Effector CD8-positive, alpha-beta T cell (primary cell): ENCODE results near the gene GRIN2B.

Experiments
- DNase-seq: peaks from one replicate; lab custom pipeline; 2025; lab: John Stamatoyannopoulos, UW

GRIN2B gene

DNA sequence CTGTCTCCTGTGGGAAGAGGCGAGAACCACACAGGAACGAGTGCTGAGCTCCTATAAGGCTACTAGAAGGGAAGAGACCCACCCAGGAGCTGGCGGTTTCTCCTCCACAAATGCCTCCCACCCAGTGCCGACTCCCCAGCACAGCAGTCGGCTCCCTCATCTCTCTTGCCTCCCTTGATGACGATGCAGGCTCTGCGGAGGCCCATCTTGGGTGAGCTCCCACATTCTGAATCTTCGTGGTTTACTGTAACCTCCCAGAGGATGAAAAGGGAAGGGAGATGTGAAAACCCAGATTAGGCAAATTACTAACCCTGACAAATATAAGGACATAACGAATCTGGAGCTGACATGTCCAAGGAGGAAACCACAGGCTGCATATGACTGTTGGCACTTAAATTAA, 23.8 kb downstream of the GRIN2B start:
- no peak for DNase-seq

DNA sequence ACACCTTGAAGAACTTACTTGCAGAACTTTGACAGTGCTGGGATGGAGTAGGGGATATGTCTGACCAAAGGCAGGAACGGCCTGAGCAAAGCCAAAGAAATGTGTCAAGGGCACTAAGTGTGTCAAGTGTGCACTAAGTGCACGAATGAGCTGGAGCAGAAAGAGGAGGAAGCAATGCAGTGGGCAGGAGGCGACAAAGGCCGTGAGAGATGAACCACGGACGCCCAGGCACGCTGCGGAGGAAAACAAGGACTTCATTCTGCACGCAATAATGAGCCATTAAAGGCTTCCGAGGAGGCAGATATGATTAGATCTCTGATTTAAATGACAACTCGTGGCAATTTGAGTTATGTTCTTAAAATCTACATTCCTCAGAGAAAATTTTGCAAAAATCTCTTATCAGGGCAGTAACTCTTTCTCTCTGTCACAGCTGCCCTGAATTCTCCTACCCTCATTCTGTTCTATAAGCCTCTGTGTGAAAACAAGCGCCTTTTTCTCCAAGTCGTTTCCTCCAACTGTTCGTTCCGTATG, 25.3 kb downstream of the GRIN2B start:
- DNase-seq, result no peak

DNA sequence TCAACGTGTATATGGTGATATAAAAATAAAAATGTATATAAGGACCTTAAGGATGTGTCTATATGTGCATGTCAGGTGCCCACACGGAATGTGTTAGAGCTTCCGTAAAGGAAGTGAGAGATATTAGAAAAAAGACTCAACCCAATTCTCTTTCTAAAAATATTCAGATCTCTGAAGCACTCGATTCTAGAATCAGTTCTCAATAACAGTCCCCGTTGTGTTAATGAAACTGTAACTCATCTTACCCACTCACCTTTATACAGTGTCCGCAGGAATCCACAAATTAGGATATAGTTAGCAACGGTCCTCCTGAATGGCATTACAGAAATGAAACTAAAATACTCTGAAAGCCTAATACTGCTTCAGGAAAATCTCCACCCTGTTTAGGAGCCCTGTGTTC, 29.3 kb downstream of the GRIN2B start:
- DNase-seq, result no peak

DNA sequence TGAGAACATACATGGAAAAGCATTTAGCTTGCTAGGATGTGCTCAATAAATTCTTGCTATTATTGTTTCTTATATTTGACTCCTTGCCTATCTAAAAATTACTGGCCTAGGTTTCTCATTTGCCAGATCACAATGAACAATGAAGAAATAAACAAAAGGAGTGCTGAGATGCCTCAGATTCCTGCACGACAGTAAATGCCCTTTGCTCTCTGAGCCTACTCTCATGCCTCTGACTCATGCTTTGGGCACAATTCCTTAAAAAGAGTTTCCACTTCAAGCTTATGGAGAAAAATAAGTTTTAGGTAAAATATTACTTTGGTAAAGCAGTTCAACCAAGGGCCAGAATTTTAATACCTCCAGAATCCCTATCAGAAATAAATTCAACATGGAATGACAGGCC, 30.9 kb downstream of the GRIN2B start:
- no peak for DNase-seq

DNA sequence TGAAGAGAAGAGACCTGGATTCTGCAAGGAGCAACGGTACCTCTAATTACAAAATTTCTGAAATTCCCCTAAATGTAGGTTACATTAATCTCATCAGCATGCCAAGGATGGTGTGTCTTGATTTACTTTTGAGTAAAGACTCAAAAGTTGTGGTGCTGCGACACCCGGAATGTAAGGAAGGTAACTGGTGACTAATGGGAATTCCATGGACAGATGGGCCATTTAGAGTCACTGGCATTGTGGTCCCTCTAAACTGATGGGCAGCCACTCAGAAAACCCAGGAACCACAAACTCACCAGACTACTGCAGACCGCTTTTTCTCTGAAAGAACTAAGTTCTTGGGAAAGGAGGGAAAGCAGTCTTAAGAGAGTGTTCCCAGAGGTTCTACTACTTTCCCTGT, 32.8 kb downstream of the GRIN2B start:
- no peak for DNase-seq

DNA sequence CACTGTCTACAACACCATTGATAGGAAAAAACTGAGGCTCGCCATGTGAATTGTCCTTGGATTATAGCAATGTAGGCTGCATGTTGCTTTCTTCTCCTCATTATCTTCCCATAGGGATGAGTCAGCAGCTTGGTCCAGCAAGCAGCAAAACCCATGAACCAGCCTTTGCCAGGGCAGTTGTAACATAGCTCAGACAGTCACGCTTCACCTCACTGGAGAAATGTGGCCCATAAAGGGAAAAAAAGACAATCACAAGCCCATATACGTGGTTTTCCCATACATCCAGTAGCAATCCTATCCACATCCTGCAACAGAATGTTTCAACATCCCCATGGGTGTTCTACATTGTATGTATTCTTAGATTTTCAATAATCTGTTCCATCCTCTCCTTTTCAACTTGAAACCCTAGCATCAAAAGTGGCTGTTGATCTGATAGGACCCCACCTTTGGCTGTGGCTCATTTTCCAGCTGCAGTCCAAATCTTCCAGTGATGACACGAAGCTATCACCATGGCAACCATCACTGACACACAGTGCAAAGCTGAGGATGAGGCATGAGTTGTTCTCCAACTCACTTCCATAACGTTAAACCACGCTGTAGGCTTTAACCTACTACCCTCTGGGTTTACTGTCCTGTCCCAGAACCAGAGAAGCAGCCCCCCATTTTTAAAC, 34.0 kb downstream of the GRIN2B start:
- DNase-seq, result no peak

DNA sequence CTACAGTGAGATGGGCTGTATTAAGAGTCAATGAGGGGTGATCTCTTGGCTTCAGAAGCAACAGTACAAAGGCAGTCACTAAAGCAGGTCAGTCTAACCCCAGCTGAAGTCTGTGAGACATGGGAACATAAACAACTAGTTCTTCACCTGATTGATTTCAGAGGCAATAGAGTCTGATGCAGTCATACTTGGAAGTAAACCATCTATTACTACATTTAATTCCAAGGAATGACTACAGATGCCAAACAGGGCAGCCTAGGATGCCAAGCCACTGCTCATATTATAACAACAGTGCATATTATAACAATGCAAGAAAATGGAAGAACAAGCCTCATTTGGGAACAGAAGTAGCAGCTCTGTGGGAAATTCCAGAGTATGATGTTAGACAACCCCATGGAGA, 35.8 kb downstream of the GRIN2B start:
- no peak for DNase-seq

DNA sequence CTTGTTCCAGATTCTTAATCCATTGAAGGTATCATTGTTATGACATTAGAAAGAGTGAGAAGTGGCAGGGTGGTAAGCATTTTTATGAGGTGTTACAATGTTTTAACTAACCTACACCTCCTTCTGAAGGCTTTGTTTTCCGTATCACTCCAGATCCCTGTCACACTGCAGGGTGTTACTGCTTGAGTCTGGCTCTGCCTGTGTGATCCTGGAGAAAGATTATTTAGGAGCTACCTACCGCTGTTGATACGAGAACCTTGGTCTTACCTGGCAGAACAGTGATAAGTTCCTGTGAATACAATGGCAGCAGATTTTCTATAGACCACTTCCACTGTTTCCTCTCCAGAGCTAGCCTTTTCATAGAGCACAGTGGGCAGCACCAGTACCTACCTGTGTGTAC, 36.2 kb downstream of the GRIN2B start:
- no peak for DNase-seq

DNA sequence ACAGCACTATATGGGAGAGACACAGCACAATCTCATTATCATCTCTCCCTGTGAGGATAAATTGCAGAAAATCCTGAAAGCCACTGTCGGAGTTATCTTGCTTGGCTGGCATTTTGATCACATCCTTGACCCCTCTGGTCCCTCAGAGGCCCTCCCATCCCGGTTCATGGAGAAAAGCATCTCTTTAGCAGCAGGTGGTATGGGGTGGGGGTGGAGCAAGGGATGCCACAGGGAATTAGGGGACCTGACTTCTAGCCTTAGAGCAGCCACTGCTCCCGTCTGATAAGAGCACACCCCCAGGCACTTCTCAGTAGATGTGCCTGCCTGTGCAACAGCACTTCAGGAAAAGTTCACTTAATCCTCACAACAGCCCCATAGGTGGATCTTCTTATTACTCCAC, 38.6 kb downstream of the GRIN2B start:
- no peak for DNase-seq

DNA sequence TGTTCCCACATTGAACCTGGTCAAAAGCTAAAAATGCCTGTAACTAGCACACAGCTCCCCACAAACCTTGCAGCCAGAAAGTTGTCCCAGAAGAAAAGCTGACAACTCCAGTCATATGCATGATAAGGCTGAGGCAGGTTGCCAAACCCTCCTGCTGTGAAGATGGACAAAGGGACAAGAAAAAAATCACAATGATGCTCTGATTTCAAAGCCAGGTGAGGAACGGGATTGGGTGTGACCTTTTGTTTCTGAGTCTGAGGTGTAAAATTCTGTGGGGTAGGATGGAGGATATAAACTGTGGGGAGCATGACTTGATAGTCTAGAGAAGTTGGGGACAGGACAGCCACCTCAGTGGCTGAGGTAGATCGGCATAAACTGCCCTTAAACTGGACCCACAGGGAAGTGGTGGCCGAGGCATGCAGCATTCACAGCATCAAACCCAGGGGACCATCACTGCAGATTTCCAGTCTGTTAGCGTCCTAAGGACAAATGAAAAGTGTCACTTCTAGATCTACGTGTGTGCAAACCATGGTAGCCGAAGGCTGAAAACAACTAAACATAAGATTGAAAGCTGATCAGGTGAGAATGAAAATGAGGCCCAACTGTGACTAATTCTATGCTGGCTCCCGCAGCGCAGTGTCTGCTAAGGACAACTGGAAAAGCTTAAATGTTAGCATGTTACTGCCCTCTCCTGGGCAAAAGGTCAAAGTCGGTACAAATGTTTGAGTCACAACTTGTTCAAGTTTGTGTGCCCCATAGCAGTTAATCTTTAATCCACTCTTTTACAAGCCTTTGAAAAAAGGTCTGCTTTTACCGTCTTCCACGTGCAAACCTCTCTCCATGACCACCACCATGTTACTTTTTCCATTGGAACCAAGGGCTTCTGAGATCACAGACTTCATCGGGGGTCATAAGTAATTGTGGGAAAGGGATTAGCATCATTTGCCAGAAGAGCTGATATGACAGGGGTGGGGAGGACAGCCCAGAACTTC, 39.8 kb downstream of the GRIN2B start:
- DNase-seq, result no peak

DNA sequence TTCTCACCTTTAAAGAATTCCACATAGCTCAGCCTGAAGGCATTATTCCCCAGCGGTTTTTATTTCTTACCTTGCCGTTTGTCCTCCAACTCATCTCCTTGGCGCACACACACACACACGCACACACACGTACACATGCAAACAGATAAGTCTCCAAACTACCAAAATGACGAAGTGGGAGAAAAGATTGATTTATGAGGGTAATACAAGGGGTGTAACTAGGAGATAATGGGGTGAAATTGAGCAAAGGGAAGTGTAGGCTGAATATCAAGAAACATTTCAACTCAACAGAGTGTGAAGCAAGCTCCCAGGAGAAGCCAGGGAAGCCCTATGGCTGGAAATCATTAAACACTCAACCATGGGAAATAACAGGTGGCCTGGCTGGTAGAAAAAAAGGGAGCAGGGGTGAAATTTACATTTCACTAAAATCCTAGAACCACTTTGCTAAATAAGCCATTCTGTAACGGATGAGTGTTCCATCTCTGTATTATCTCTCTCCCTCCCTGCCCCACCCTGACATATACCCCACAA, 41.0 kb downstream of the GRIN2B start:
- DNase-seq, result no peak

DNA sequence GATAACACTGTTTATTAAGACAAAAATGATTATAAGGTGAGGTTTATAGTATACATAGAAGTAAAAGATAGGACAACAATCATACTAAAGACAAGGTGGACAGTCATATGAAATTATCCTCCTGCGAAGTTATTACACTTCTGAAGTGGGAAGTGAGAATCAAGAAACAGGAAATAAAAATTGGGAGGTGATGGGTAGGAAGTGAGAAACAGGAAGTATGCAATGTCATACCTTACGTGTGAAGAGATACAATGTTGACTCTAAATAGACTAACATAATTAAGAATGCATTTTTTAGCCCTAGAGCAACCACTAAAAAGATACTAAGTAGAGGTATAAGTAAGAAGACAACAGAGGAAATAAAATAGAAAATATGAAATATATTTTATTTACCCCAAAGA, 43.7 kb downstream of the GRIN2B start:
- DNase-seq, result no peak

DNA sequence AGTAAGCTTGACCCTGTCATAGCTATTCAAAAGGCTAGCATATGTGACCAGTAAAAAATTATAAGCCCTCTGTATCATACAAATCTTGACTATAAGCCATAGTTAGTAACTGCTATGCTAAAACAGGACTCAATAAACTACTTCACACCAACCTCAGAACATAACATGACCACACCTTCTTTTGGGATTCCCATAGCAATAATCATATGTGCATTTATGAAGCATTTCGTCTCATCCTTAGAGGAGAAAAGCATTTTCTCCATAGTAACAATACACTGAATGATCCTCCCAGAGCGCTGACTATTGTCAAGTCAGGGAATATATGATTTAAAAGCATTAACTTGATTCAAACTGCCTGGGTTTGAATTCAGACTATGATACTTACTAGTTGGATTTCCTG, 46.2 kb downstream of the GRIN2B start:
- no peak for DNase-seq
